OCI-LY1 (cell line): ENCODE results near the gene MRPL24.
A peak's percentile ranks its signal among the peaks of the same experiment; 100 is the strongest.

Experiments used
- H2AFZ ChIP-seq: fragments of 200-600 bp; sonication (generic), shearing (Covaris generic); 2 replicates; pipeline ENCODE4 v1.6.0; 2014; ENCODE audit warnings: antibody characterized with exemption, mild to moderate bottlenecking, low read length
- H3F3A ChIP-seq: fragments of 200-600 bp; sonication (generic), shearing (Covaris generic); 2 replicates; pipeline ENCODE4 v1.6.0; 2014; ENCODE audit warnings: mild to moderate bottlenecking, antibody characterized with exemption, low read length, moderate library complexity; ENCODE audit not compliant: insufficient read depth
- H3K27ac ChIP-seq: fragments of 200-600 bp; sonication (generic); 2 replicates; pipeline ENCODE4 v1.5.1; 2014; ENCODE audit warnings: low read length, mixed run types, mild to moderate bottlenecking, low read depth; ENCODE audit not compliant: poor library complexity, severe bottlenecking
- H3K27me3 ChIP-seq: fragments of 200-600 bp; sonication (generic); 2 replicates; pipeline ENCODE4 v1.6.0; 2014; ENCODE audit warnings: antibody characterized with exemption, mild to moderate bottlenecking, low read length, moderate library complexity; ENCODE audit not compliant: insufficient read depth
- H3K36me3 ChIP-seq: fragments of 200-600 bp; sonication (generic); 2 replicates; pipeline ENCODE4 v1.6.1; 2014; ENCODE audit warnings: mild to moderate bottlenecking, antibody characterized with exemption, low read length, moderate library complexity, mixed read lengths; ENCODE audit not compliant: insufficient read depth
- H3K4me1 ChIP-seq: fragments of 200-600 bp; sonication (generic); 2 replicates; pipeline ENCODE4 v1.5.1; 2014; ENCODE audit warnings: mild to moderate bottlenecking, low read length, moderate library complexity; ENCODE audit not compliant: insufficient read depth, severe bottlenecking
- H3K4me2 ChIP-seq: fragments of 200-600 bp; sonication (generic), shearing (Covaris generic); 2 replicates; pipeline ENCODE4 v1.6.1; 2014; ENCODE audit warnings: low read length
- H3K4me3 ChIP-seq: fragments of 200-600 bp; sonication (generic); 2 replicates; pipeline ENCODE4 v1.5.1; 2014; ENCODE audit warnings: low read length, low read depth, mild to moderate bottlenecking, mixed read lengths; ENCODE audit not compliant: poor library complexity, severe bottlenecking
- H3K79me2 ChIP-seq: fragments of 200-600 bp; shearing (Covaris generic); 2 replicates; pipeline ENCODE4 v1.6.1; 2016; ENCODE audit warnings: mixed run types, low read length, mixed read lengths; ENCODE audit not compliant: insufficient read depth
- H3K9ac ChIP-seq: fragments of 200-600 bp; sonication (generic), shearing (Covaris generic); 2 replicates; pipeline ENCODE4 v1.6.1; 2014; ENCODE audit warnings: mild to moderate bottlenecking, low read length, mixed read lengths
- H3K9me2 ChIP-seq: fragments of 200-600 bp; sonication (generic), shearing (Covaris generic); 2 replicates; pipeline ENCODE4 v1.6.1; 2014; ENCODE audit warnings: low read depth, mild to moderate bottlenecking, low read length, mixed read lengths
- H3K9me3 ChIP-seq: fragments of 200-600 bp; shearing (Covaris generic); 2 replicates; pipeline ENCODE4 v1.6.1; 2014; ENCODE audit warnings: low read length, mixed read lengths
- H4K20me1 ChIP-seq: fragments of 200-600 bp; sonication (generic), shearing (Covaris generic); 2 replicates; pipeline ENCODE4 v1.6.0; 2016; ENCODE audit warnings: mild to moderate bottlenecking, low read length; ENCODE audit not compliant: insufficient read depth
- EZH2 ChIP-seq: fragments of 200-600 bp; sonication (generic), shearing (Covaris generic); IDR thresholded peaks from 2 replicates; pipeline ENCODE4 v1.8.0; 2017; ENCODE audit warnings: borderline replicate concordance, mixed run types, mild to moderate bottlenecking, antibody characterized with exemption, low read length, moderate library complexity, mixed read lengths
- TF ChIP-seq, protein P1 (sequence below): fragments of 200-600 bp; sonication (generic), shearing (Covaris generic); IDR thresholded peaks from 2 replicates; pipeline ENCODE4 v1.5.1; 2017; ENCODE audit warnings: mild to moderate bottlenecking, antibody characterized with exemption, low read length, moderate library complexity, mixed read lengths

The MRPL24 gene

DNA sequence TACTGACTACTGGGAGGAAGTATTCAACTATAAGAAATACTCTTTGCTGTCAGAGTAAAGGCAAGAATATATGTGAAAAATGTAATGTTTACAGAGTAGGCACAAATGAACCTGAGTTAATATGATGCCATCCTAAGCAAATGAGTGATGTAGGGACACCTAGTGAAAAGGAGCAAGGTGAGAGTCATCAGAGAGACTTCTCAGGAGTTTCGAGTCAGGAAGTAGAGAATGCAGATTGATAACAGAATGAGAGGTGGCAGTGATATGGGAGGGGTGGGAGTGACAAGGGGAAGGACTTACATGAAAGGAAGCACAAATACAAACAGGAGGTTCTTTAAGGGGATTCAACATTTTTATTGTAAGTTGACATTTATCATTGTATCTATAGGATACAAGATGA lies 36.7 kb upstream of the MRPL24 start:
- H3K4me3 ChIP-seq: no peak overlapping the region
- no peaks in the 10 kb centered on the region for H4K20me1 ChIP-seq
- H3K9me3 ChIP-seq: no peaks in the 10 kb centered on the region
- H2AFZ ChIP-seq: no peak overlapping the region
- no peak overlapping the region for H3K9ac ChIP-seq
- no peak overlapping the region for H3K27ac ChIP-seq
- H3K4me2 ChIP-seq: no peak overlapping the region
- H3K9me2 ChIP-seq: no peaks in the 10 kb centered on the region
- no peak for TF ChIP-seq EZH2
- TF ChIP-seq, protein P1, sequence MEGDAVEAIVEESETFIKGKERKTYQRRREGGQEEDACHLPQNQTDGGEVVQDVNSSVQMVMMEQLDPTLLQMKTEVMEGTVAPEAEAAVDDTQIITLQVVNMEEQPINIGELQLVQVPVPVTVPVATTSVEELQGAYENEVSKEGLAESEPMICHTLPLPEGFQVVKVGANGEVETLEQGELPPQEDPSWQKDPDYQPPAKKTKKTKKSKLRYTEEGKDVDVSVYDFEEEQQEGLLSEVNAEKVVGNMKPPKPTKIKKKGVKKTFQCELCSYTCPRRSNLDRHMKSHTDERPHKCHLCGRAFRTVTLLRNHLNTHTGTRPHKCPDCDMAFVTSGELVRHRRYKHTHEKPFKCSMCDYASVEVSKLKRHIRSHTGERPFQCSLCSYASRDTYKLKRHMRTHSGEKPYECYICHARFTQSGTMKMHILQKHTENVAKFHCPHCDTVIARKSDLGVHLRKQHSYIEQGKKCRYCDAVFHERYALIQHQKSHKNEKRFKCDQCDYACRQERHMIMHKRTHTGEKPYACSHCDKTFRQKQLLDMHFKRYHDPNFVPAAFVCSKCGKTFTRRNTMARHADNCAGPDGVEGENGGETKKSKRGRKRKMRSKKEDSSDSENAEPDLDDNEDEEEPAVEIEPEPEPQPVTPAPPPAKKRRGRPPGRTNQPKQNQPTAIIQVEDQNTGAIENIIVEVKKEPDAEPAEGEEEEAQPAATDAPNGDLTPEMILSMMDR: no peak
- peaks cover 70% of the 10 kb centered on the region for H3K79me2 ChIP-seq
- peaks cover 20% of the 10 kb centered on the region for H3K4me1 ChIP-seq
- H3K27me3 ChIP-seq: no peaks in the 10 kb centered on the region
- peaks cover 32% of the 10 kb centered on the region for H3K36me3 ChIP-seq
- H3F3A ChIP-seq: no peaks in the 10 kb centered on the region

DNA sequence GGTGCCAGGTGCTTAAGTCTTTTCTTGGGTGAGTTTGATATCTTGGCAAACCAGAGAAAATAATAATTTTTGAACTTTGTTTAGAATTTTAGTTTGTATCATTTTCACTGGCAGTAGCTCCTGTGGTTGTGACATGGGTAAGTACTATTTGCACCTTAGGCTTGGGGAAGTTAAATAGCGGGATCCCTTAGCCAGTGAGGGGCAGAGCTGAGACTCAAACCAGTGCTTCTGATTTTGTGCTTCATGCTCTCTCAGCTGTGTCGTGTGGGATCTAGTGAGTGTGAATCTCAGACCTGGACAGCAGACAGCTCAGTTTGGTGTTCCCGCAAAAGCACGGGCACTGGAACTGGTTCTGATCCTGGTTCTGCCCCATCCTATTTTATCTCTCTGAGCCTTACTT lies 36.1 kb upstream of the MRPL24 start:
- Histone ChIP-seq H3K9ac (peak overlapping the region; percentile 8; the same call in 1 of the 2 replicates), H3K36me3 (peaks cover 29% of the 10 kb centered on the region)

GRCh38 chr1:156775799-156776198 lies 34.9 kb upstream of the MRPL24 start:
- H3K36me3 ChIP-seq: peaks cover 23% of the 10 kb centered on the region
- no peaks in the 10 kb centered on the region for H3F3A ChIP-seq
- no peaks in the 10 kb centered on the region for H3K9me2 ChIP-seq
- H3K27ac ChIP-seq: no peak overlapping the region
- H3K4me1 ChIP-seq: peaks cover 20% of the 10 kb centered on the region
- no peaks in the 10 kb centered on the region for H3K9me3 ChIP-seq
- H4K20me1 ChIP-seq: no peaks in the 10 kb centered on the region
- no peak overlapping the region for H3K4me3 ChIP-seq
- H3K79me2 ChIP-seq: peaks cover 77% of the 10 kb centered on the region
- no peaks in the 10 kb centered on the region for H3K27me3 ChIP-seq
- TF ChIP-seq, protein P1: no peak
- TF ChIP-seq EZH2: no peak
- H3K9ac ChIP-seq: no peak overlapping the region
- no peak overlapping the region for H3K4me2 ChIP-seq
- no peak overlapping the region for H2AFZ ChIP-seq

More for the DNA sequence above, 36.1 kb upstream of the MRPL24 start:
- Histone ChIP-seq H3K4me3 (no peak overlapping the region), H3K9me3 (no peaks in the 10 kb centered on the region), H3K27me3 (no peaks in the 10 kb centered on the region), H3K4me2 (no peak overlapping the region), H3K4me1 (peaks cover 20% of the 10 kb centered on the region), H3K9me2 (no peaks in the 10 kb centered on the region), H3K27ac (no peak overlapping the region), H3K79me2 (peaks cover 76% of the 10 kb centered on the region), H2AFZ (no peak overlapping the region), H4K20me1 (no peaks in the 10 kb centered on the region), H3F3A (no peaks in the 10 kb centered on the region)
- no peak for TF ChIP-seq EZH2
- TF ChIP-seq, protein P1: no peak
